ENCODE measurements around the gene MYRF. TPM values are rescaled to one million over a fixed set of nuclear protein-coding genes. Genes with fewer than 3 reads are reported as not detected.

MYRF gene
- total RNA-seq, 2 experiments from 2014 or later, result 0.31 to 0.49 TPM

DNA sequence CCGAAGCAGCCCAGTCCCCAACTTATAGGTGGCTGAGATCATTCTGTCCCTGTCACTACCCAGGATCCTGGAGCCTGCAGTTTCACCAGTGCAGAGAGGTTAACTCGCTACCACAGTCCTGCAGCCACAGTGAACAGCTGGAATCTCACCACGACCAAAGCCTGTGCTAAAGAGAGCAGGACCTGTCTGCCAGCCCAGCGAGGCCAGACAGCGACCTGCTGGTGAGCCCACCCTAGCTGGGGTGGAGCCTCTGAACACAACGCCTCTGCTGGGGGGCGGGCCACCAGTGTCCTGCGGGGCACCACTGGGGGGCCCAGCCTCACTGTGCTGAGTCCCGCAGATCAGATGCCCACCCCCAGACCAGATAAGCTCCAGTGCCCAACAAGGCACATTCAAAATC, 39.0 kb upstream of the MYRF start:
- H3K9me3 ChIP-seq (ENCODE audit: control insufficient read depth in 1 of 2, insufficient read depth in 1 of 2, low read length in 2 of 2), result no peaks in the 10 kb centered on the region
- no peak overlapping the region for H3K4me3 ChIP-seq (ENCODE audit: low read length)
- Mint-ChIP-seq H3K4me3 (no peak overlapping the region), H3K9me3 (no peaks in the 10 kb centered on the region), H3K36me3 (ENCODE audit: low read depth) (no peaks in the 10 kb centered on the region), H3K27me3 (no peaks in the 10 kb centered on the region), H3K27ac (no peak overlapping the region), H3K4me1 (ENCODE audit: low read depth) (no peaks in the 10 kb centered on the region)
- no peaks in the 10 kb centered on the region for H3K36me3 ChIP-seq (ENCODE audit: insufficient read depth, low read length)
- DNase-seq (no peak), ATAC-seq (ENCODE audit: poor library complexity) (no peak)
- no peak overlapping the region for H3K27ac ChIP-seq (ENCODE audit: low read depth in 1 of 2, low read length in 2 of 2)
- intact Hi-C loops (cut with DNase I, micrococcal nuclease), result no loop called here
- ChIA-PET POLR2A (no interaction called here), CTCF (no interaction called here)
- H3K4me1 ChIP-seq (ENCODE audit: insufficient read depth, low read length), result no peaks in the 10 kb centered on the region
- TF ChIP-seq, protein P1, sequence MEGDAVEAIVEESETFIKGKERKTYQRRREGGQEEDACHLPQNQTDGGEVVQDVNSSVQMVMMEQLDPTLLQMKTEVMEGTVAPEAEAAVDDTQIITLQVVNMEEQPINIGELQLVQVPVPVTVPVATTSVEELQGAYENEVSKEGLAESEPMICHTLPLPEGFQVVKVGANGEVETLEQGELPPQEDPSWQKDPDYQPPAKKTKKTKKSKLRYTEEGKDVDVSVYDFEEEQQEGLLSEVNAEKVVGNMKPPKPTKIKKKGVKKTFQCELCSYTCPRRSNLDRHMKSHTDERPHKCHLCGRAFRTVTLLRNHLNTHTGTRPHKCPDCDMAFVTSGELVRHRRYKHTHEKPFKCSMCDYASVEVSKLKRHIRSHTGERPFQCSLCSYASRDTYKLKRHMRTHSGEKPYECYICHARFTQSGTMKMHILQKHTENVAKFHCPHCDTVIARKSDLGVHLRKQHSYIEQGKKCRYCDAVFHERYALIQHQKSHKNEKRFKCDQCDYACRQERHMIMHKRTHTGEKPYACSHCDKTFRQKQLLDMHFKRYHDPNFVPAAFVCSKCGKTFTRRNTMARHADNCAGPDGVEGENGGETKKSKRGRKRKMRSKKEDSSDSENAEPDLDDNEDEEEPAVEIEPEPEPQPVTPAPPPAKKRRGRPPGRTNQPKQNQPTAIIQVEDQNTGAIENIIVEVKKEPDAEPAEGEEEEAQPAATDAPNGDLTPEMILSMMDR (IDR thresholded peaks at IDR 0.05), result no peak
- peaks cover 0 to 2% of the 10 kb centered on the region in 2 experiments for H3K27me3 ChIP-seq (ENCODE audit: control insufficient read depth in 1 of 2, insufficient read depth in 2 of 2, low read length in 2 of 2)

- intact Hi-C loops (cut with DNase I, micrococcal nuclease), result no loop called here
- TF ChIP-seq, protein P1 (IDR thresholded peaks at IDR 0.05), result no peak
- CTCF ChIA-PET, result interaction anchor here (1.8 kb wide), 1 partner anchor 20 kb away, joined by 3 read pairs; no protein-coding TSS in a partner anchor
Measured at GRCh38 chr11:61713906-61714305, 38.5 kb upstream of the MYRF start.

GRCh38 chr11:61714316-61714715, 38.1 kb upstream of the MYRF start:
- no peaks in the 10 kb centered on the region for H3K4me1 ChIP-seq (ENCODE audit: insufficient read depth, low read length)
- Mint-ChIP-seq H3K27ac (no peak overlapping the region), H3K27me3 (no peaks in the 10 kb centered on the region), H3K9me3 (no peaks in the 10 kb centered on the region), H3K36me3 (ENCODE audit: low read depth) (no peaks in the 10 kb centered on the region), H3K4me3 (no peak overlapping the region), H3K4me1 (ENCODE audit: low read depth) (no peaks in the 10 kb centered on the region)
- no peak overlapping the region for H3K27ac ChIP-seq (ENCODE audit: low read depth in 1 of 2, low read length in 2 of 2)
- TF ChIP-seq, protein P1 (IDR thresholded peaks at IDR 0.05), result no peak
- ATAC-seq (ENCODE audit: poor library complexity) (no peak), DNase-seq (no peak)
- H3K36me3 ChIP-seq (ENCODE audit: insufficient read depth, low read length), result no peaks in the 10 kb centered on the region
- intact Hi-C loops (cut with DNase I, micrococcal nuclease), result no loop called here
- H3K4me3 ChIP-seq (ENCODE audit: low read length), result no peak overlapping the region
- peaks cover 0 to 2% of the 10 kb centered on the region in 2 experiments for H3K27me3 ChIP-seq (ENCODE audit: control insufficient read depth in 1 of 2, insufficient read depth in 2 of 2, low read length in 2 of 2)
- ChIA-PET CTCF (interaction anchor here (1.8 kb wide), 1 partner anchor 19 kb away, joined by 3 read pairs; no protein-coding TSS in a partner anchor), POLR2A (no interaction called here)
- no peaks in the 10 kb centered on the region for H3K9me3 ChIP-seq (ENCODE audit: control insufficient read depth in 1 of 2, insufficient read depth in 1 of 2, low read length in 2 of 2)

More at GRCh38 chr11:61713906-61714305, 38.5 kb upstream of the MYRF start:
- Mint-ChIP-seq H3K27me3 (no peaks in the 10 kb centered on the region), H3K4me3 (no peak overlapping the region), H3K36me3 (ENCODE audit: low read depth) (no peaks in the 10 kb centered on the region), H3K4me1 (ENCODE audit: low read depth) (no peaks in the 10 kb centered on the region), H3K9me3 (no peaks in the 10 kb centered on the region), H3K27ac (no peak overlapping the region)
- Histone ChIP-seq H3K27me3 (ENCODE audit: control insufficient read depth in 1 of 2, insufficient read depth in 2 of 2, low read length in 2 of 2) (peaks cover 0 to 2% of the 10 kb centered on the region in 2 experiments), H3K4me3 (ENCODE audit: low read length) (no peak overlapping the region), H3K36me3 (ENCODE audit: insufficient read depth, low read length) (no peaks in the 10 kb centered on the region), H3K9me3 (ENCODE audit: control insufficient read depth in 1 of 2, insufficient read depth in 1 of 2, low read length in 2 of 2) (no peaks in the 10 kb centered on the region), H3K4me1 (ENCODE audit: insufficient read depth, low read length) (no peaks in the 10 kb centered on the region), H3K27ac (ENCODE audit: low read depth in 1 of 2, low read length in 2 of 2) (no peak overlapping the region)
- no peak for DNase-seq
- POLR2A ChIA-PET, result no interaction called here
- ATAC-seq (ENCODE audit: poor library complexity), result no peak

All from CD4-positive, alpha-beta T cell (primary cell).